K562 (cell line): Measurements from ENCODE around the gene ZFAND3. TPM values are rescaled to one million over a fixed set of nuclear protein-coding genes. Genes with fewer than 3 reads are reported as not detected.

Source experiments
- ATAC-seq: fragments of 200-7000 bp; cut with Tn5 transposase; 3 replicates; pipeline ENCODE4 v1.9.1; 2020; ENCODE audit warnings: moderate library complexity
- BruUV-seq: library from RNA; stranded (reverse); fragments of 400-500 nt; replicated peaks from 2 replicates; lab custom pipeline; 2021; lab: Mats Ljungman, UMichigan
- CTCF ChIA-PET: fragments of 300-600 bp; formaldehyde crosslinking; extraction: SDS; loops from one replicate; lab custom pipeline; 2021; ENCODE audit warnings: low intra/inter-chr PET ratio; lab: Yijun Ruan, JAX
- POLR2A ChIA-PET: fragments of 300-600, 350-650 bp; sonication (Branson Sonifier 250); formaldehyde crosslinking; extraction: SDS; loops from one replicate; lab custom pipeline; 2021; ENCODE audit warnings: antibody characterized with exemption, inconsistent platforms; lab: Yijun Ruan, JAX
- DNase-seq, 4 experiments: peaks; one replicate each; pipeline versions ENCODE4 v3.0.0 to v3.0.0-alpha.2; 2011 to 2018; ENCODE audit warnings: low spot score in 3 of 4, mixed read lengths in 3 of 4; ENCODE audit errors: extremely low read depth in 1 of 4
- FAIRE-seq: peaks from 2 replicates; lab custom pipeline; 2011; peaks lifted over from hg19 to GRCh38; lab: Jason Lieb, UNC
- H2AFZ ChIP-seq: 2 replicates; pipeline ENCODE4 v1.6.0; 2011; ENCODE audit warnings: low read depth, low read length, control low read depth, inconsistent platforms
- H3K27ac ChIP-seq: fragments of 200-600 bp; 3 replicates; pipeline ENCODE4 v1.8.0; 2011; ENCODE audit warnings: low read depth, mild to moderate bottlenecking, control low read depth, inconsistent platforms, low read length, moderate library complexity, mixed read lengths; ENCODE audit errors: extremely low read depth
- H3K27me3 ChIP-seq, 2 experiments: fragments of 300-600 bp in 1 of 2; 2 replicates in 1 of 2; 3 replicates in 1 of 2; pipeline versions ENCODE4 v1.6.0 to v1.8.0; 2011; ENCODE audit warnings: inconsistent platforms in 2 of 2, low read length in 2 of 2, mild to moderate bottlenecking in 1 of 2, mixed read lengths in 1 of 2, moderate library complexity in 1 of 2; ENCODE audit not compliant: control insufficient read depth in 2 of 2, insufficient read depth in 2 of 2
- H3K36me3 ChIP-seq: fragments of 300-600 bp; 3 replicates; pipeline ENCODE4 v1.8.0; 2011; ENCODE audit warnings: mild to moderate bottlenecking, low read length, inconsistent platforms; ENCODE audit not compliant: control insufficient read depth, insufficient read depth
- H3K4me1 ChIP-seq, 2 experiments: fragments of 200-600 bp in 1 of 2; replicated peaks in 1 of 2; 2 replicates in 1 of 2; 3 replicates in 1 of 2; pipeline versions ENCODE4 v1.5.1 to v1.8.0; 2011; ENCODE audit warnings: inconsistent platforms in 2 of 2, low read length in 2 of 2, mild to moderate bottlenecking in 1 of 2, mixed read lengths in 1 of 2, moderate library complexity in 1 of 2; ENCODE audit not compliant: control insufficient read depth in 2 of 2, insufficient read depth in 2 of 2
- H3K4me2 ChIP-seq: 2 replicates; pipeline ENCODE4 v1.6.1; 2011; ENCODE audit warnings: low read length, control low read depth, inconsistent platforms, mixed read lengths; ENCODE audit not compliant: insufficient read depth
- H3K4me3 ChIP-seq: fragments of 200-600 bp; sonication (generic), shearing (Covaris generic); 2 replicates; pipeline ENCODE4 v1.5.1; 2016; ENCODE audit warnings: control low read depth, inconsistent platforms
- H3K79me2 ChIP-seq: fragments of 200-600 bp; 3 replicates; pipeline ENCODE4 v1.8.0; 2011; ENCODE audit warnings: low read length, inconsistent platforms; ENCODE audit not compliant: control insufficient read depth, insufficient read depth
- H3K9ac ChIP-seq, 2 experiments: 2 replicates each; pipeline versions ENCODE4 v1.6.0 to v1.6.1; 2011; ENCODE audit warnings: low read depth in 2 of 2, low read length in 2 of 2, control low read depth in 1 of 2, inconsistent platforms in 1 of 2, mild to moderate bottlenecking in 1 of 2, mixed read lengths in 1 of 2; ENCODE audit not compliant: insufficient read depth in 1 of 2
- H3K9me1 ChIP-seq: one replicate; pipeline ENCODE4 v1.6.0; 2011; ENCODE audit warnings: inconsistent platforms, mild to moderate bottlenecking, low read length, moderate library complexity; ENCODE audit not compliant: control insufficient read depth, insufficient read depth
- H3K9me3 ChIP-seq: replicated peaks from 2 replicates; pipeline ENCODE4 v1.5.1; 2011; ENCODE audit warnings: low read depth, low read length, inconsistent platforms; ENCODE audit not compliant: control insufficient read depth, insufficient read depth
- H4K20me1 ChIP-seq: replicated peaks from 2 replicates; pipeline ENCODE4 v1.6.1; 2011; ENCODE audit warnings: low read length, inconsistent platforms, mixed read lengths; ENCODE audit not compliant: control insufficient read depth, insufficient read depth
- ASH1L ChIP-seq: fragments of 450-650 bp; IDR thresholded peaks from 2 replicates; pipeline ENCODE4 v1.6.1; 2018; ENCODE audit warnings: borderline replicate concordance, mild to moderate bottlenecking, low read depth; ENCODE audit not compliant: partially characterized antibody
- BRCA1 ChIP-seq, 2 experiments: fragments of 450-650 bp in 1 of 2; sonication (generic) in 1 of 2; formaldehyde crosslinking in 1 of 2; IDR thresholded peaks; 2 replicates each; pipeline versions ENCODE4 v1.5.0 to v1.6.1; 2017 to 2020; ENCODE audit warnings: mild to moderate bottlenecking in 1 of 2, missing genetic modification reagents in 1 of 2
- DMBX1 ChIP-seq: fragments of 250-450 bp; sonication (Bioruptor Pico); IDR thresholded peaks from 2 replicates; pipeline ENCODE4 v1.8.0; 2022; ENCODE audit warnings: inconsistent platforms, mild to moderate bottlenecking, moderate library complexity, borderline replicate concordance
- DNMT1 ChIP-seq: fragments of 450-650 bp; IDR thresholded peaks from 2 replicates; pipeline ENCODE4 v1.6.1; 2016; ENCODE audit warnings: antibody characterized with exemption, mild to moderate bottlenecking
- ETS2 ChIP-seq: IDR thresholded peaks from 2 replicates; pipeline ENCODE4 v1.6.1; 2016; ENCODE audit warnings: borderline replicate concordance, missing genetic modification characterization, mild to moderate bottlenecking, moderate library complexity, missing compliant biosample characterization; ENCODE audit not compliant: poor library complexity, severe bottlenecking
- GTF2A2 ChIP-seq: IDR thresholded peaks from 2 replicates; pipeline ENCODE4 v1.6.1; 2016; ENCODE audit warnings: mild to moderate bottlenecking, missing genetic modification characterization, missing compliant biosample characterization
- MAFG ChIP-seq: fragments of 450-650 bp; conservative IDR thresholded peaks from 2 replicates; pipeline ENCODE4 v1.6.1; 2016; ENCODE audit warnings: missing genetic modification characterization, missing compliant biosample characterization
- MBD1 ChIP-seq: fragments of 250-450 bp; sonication (Bioruptor Pico); IDR thresholded peaks from 2 replicates; pipeline ENCODE4 v1.8.0; 2022; ENCODE audit warnings: inconsistent platforms
- MCM3 ChIP-seq: fragments of 450-650 bp; IDR thresholded peaks from 2 replicates; pipeline ENCODE4 v1.6.1; 2016
- NFE2 ChIP-seq: IDR thresholded peaks from 2 replicates; pipeline ENCODE4 v1.6.1; 2014; ENCODE audit warnings: antibody characterized with exemption, low read depth
- POLR3A ChIP-seq: IDR thresholded peaks from 2 replicates; pipeline ENCODE4 v1.6.1; 2011; ENCODE audit warnings: borderline replicate concordance, mild to moderate bottlenecking, moderate library complexity; ENCODE audit not compliant: insufficient read length, insufficient read depth; ENCODE audit errors: extremely low read depth
- RNF2 ChIP-seq: sonication (generic); IDR thresholded peaks from 2 replicates; pipeline ENCODE4 v1.6.1; 2016
- TAF15 ChIP-seq: fragments of 200-400 bp; formaldehyde crosslinking; IDR thresholded peaks from 2 replicates; pipeline ENCODE4 v1.6.1; 2017; ENCODE audit warnings: mild to moderate bottlenecking, low read depth, low read length, moderate library complexity
- TOE1 ChIP-seq, 2 experiments: fragments of 450-650 bp in 1 of 2; sonication (generic) in 1 of 2; formaldehyde crosslinking in 1 of 2; IDR thresholded peaks; 2 replicates each; pipeline versions ENCODE4 v1.7.1 to v1.8.0; 2016 to 2022; ENCODE audit warnings: borderline replicate concordance in 2 of 2, mild to moderate bottlenecking in 2 of 2, antibody characterized with exemption in 1 of 2, inconsistent platforms in 1 of 2, low read depth in 1 of 2, missing genetic modification reagents in 1 of 2, moderate library complexity in 1 of 2
- ZNF165 ChIP-seq: fragments of 250-450 bp; sonication (Bioruptor Pico); IDR thresholded peaks from 2 replicates; pipeline ENCODE4 v1.4.0; 2020; ENCODE audit warnings: borderline replicate concordance
- ZNF316 ChIP-seq: fragments of 450-650 bp; IDR thresholded peaks from 2 replicates; pipeline ENCODE4 v1.6.1; 2016
- ZNF696 ChIP-seq: fragments of 250-450 bp; sonication (Bioruptor Pico); conservative IDR thresholded peaks from 2 replicates; pipeline ENCODE4 v1.4.0; 2020; ENCODE audit warnings: mild to moderate bottlenecking, moderate library complexity
- WGBS: fragments of 100-300 bp; shearing (Covaris generic); methylation state at CpG from one replicate; pipeline ENCODE4 v1.1.6; 2016; ENCODE audit warnings: low coverage, mixed read lengths; ENCODE audit not compliant: insufficient coverage; ENCODE audit errors: missing lambda C conversion rate; 5-methylcytosine and 5-hydroxymethylcytosine counted together
- in situ Hi-C: fragments of 300-500 bp; cut with MboI; formaldehyde crosslinking; loops from 4 replicates; pipeline ENCODE4 v1.15.0; 2018; ENCODE audit warnings: inconsistent platforms, mixed read lengths
- intact Hi-C: fragments of 100-400 bp; cut with micrococcal nuclease; formaldehyde crosslinking; loops from 2 replicates; pipeline ENCODE4 v1.14.2; 2022
- polyA plus RNA-seq, 8 experiments: library from polyadenylated mRNA; depleted of rRNA in 4 of 8; stranded (reverse) in 5 of 8; unstranded in 3 of 8; fragments of >200 nt; fragmentation: Nextera tagmentation in 2 of 8; fragmentation: Illumina TruSeq in 1 of 8; extraction: Ambion mirVana in 2 of 8; extraction: Trizol in 1 of 8; gene quantifications; 2 replicates each; pipeline versions ENCODE4 v1.2.1 to v1.2.3, GENCODE V29; 2011 to 2014; ENCODE audit warnings: inconsistent platforms in 1 of 8, missing spikeins in 1 of 8
- total RNA-seq, 7 experiments: library from RNA; depleted of rRNA in 6 of 7; stranded (reverse); fragments of >200 nt in 6 of 7; fragmentation: Illumina TruSeq in 2 of 7; extraction: Trizol in 2 of 7; gene quantifications; 2 replicates each; pipeline versions ENCODE4 v1.2.1 to v1.2.3, GENCODE V29; 2011 to 2021; ENCODE audit warnings: low replicate concordance in 1 of 7
- TF ChIP-seq, protein P1 (sequence below): fragments of 450-650 bp; IDR thresholded peaks from 2 replicates; pipeline ENCODE4 v1.7.0; 2016; ENCODE audit warnings: borderline replicate concordance

The ZFAND3 gene
- total and polyA plus RNA-seq, 9 of the 15 experiments (the other 6 are each of a cell fraction or from before 2014, with no cell fraction given) = 0.81 to 26.6 (median 11.8) TPM

GRCh38 chr6:38027685-38028373 lies 208.3 kb downstream of the ZFAND3 start:
- H4K20me1 ChIP-seq = no peaks in the 10 kb centered on the region
- ChIA-PET CTCF (no interaction called here), POLR2A (interaction anchor here (0.6 to 1.4 kb wide), 2 partner anchors 16 to 451 kb away, joined by 3 to 4 read pairs; no protein-coding TSS in a partner anchor)
- no peak overlapping the region for H3K27ac ChIP-seq
- no peaks in the 10 kb centered on the region for H3K36me3 ChIP-seq
- FAIRE-seq (no peak), ATAC-seq (no peak), DNase-seq (peak in 1 of 4 experiments; percentile 6)
- no peaks in the 10 kb centered on the region for H3K79me2 ChIP-seq
- no peaks in the 10 kb centered on the region for H3K9me1 ChIP-seq
- no peak overlapping the region for H2AFZ ChIP-seq
- no peaks in the 10 kb centered on the region for H3K4me1 ChIP-seq
- H3K4me3 ChIP-seq = no peak overlapping the region
- in situ Hi-C loops = no loop called here
- H3K27me3 ChIP-seq = no peaks in the 10 kb centered on the region
- intact Hi-C loops = loop anchor here (10.0 kb wide), 1 partner anchor 467 kb away; no protein-coding TSS in a partner anchor
- peaks cover 3% of the 10 kb centered on the region; the same call in 1 of the 2 replicates for H3K9me3 ChIP-seq
- no TSS peak for BruUV-seq
- no peak overlapping the region for H3K9ac ChIP-seq
- no peak overlapping the region for H3K4me2 ChIP-seq
- whole genome bisulfite sequencing = 92% methylated on average over 2 of the region's 2 CpGs
- no peak for TF ChIP-seq RNF2
- TF ChIP-seq ASH1L = no peak
- no peak for TF ChIP-seq DMBX1
- peak; percentile 92 for TF ChIP-seq ZNF316
- no peak for TF ChIP-seq TAF15
- no peak for TF ChIP-seq ZNF696 (CRISPR knock-in tag)
- TF ChIP-seq ZNF165 (CRISPR knock-in tag) = no peak
- no peak for TF ChIP-seq BRCA1 (IDR thresholded peaks at IDR 0.05)
- TF ChIP-seq BRCA1 (CRISPR knock-in tag; IDR thresholded peaks at IDR 0.05) = no peak
- no peak for TF ChIP-seq GTF2A2 (tag)
- peak; percentile 82 for TF ChIP-seq MAFG (tag)
- no peak for TF ChIP-seq MBD1
- TF ChIP-seq NFE2 = peak; percentile 78
- no peak for TF ChIP-seq ETS2 (tag)
- no peak for TF ChIP-seq MCM3
- TF ChIP-seq POLR3A = no peak
- no peak for TF ChIP-seq TOE1 (IDR thresholded peaks at IDR 0.05; ENCODE audit: borderline replicate concordance)
- TF ChIP-seq TOE1 (CRISPR knock-in tag; IDR thresholded peaks at IDR 0.05; ENCODE audit: borderline replicate concordance, low read depth) = no peak
- TF ChIP-seq DNMT1 = no peak
- TF ChIP-seq, protein P1, sequence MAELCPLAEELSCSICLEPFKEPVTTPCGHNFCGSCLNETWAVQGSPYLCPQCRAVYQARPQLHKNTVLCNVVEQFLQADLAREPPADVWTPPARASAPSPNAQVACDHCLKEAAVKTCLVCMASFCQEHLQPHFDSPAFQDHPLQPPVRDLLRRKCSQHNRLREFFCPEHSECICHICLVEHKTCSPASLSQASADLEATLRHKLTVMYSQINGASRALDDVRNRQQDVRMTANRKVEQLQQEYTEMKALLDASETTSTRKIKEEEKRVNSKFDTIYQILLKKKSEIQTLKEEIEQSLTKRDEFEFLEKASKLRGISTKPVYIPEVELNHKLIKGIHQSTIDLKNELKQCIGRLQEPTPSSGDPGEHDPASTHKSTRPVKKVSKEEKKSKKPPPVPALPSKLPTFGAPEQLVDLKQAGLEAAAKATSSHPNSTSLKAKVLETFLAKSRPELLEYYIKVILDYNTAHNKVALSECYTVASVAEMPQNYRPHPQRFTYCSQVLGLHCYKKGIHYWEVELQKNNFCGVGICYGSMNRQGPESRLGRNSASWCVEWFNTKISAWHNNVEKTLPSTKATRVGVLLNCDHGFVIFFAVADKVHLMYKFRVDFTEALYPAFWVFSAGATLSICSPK = no peak
